DOHH2 (cell line): Measurements from ENCODE around the gene IKZF2.

Source experiments
- EZH2phosphoT487 ChIP-seq: fragments of 200-600 bp; sonication (generic); IDR thresholded peaks from 2 replicates; pipeline ENCODE4 v1.6.1; 2017; ENCODE audit warnings: borderline replicate concordance, mild to moderate bottlenecking, antibody characterized with exemption, low read length, moderate library complexity, mixed read lengths
- TF ChIP-seq, protein P1 (sequence below): fragments of 200-600 bp; sonication (generic); IDR thresholded peaks from one replicate; pipeline ENCODE4 v1.5.1; 2014; ENCODE audit warnings: antibody characterized with exemption, mild to moderate bottlenecking, low read depth, low read length; ENCODE audit not compliant: poor library complexity, severe bottlenecking

DNA sequence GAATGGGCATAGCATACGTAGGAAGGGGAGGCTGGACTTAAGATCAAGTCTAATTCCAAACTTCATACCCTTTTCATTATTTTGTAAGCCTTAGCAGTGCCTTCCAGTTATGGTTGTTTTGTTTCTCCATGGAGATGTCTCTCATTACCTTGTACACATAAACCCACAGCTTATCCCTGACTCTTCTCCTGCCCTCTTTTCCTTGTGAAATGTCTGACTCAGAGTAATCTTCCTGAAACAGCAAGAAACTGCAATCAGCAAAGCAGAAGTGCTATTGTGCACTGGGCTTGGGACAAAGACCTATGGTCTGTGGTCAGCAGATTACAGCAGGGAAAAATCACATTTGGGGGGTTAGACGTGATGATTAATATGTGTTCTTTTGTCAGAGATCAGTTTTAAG lies 176.7 kb downstream of the IKZF2 start:
- TF ChIP-seq, protein P1, sequence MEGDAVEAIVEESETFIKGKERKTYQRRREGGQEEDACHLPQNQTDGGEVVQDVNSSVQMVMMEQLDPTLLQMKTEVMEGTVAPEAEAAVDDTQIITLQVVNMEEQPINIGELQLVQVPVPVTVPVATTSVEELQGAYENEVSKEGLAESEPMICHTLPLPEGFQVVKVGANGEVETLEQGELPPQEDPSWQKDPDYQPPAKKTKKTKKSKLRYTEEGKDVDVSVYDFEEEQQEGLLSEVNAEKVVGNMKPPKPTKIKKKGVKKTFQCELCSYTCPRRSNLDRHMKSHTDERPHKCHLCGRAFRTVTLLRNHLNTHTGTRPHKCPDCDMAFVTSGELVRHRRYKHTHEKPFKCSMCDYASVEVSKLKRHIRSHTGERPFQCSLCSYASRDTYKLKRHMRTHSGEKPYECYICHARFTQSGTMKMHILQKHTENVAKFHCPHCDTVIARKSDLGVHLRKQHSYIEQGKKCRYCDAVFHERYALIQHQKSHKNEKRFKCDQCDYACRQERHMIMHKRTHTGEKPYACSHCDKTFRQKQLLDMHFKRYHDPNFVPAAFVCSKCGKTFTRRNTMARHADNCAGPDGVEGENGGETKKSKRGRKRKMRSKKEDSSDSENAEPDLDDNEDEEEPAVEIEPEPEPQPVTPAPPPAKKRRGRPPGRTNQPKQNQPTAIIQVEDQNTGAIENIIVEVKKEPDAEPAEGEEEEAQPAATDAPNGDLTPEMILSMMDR: no peak
- TF ChIP-seq EZH2phosphoT487: no peak
